Activated T-helper 1 cell treated with anti-CD3 and anti-CD28 coated beads, Interleukin-12 subunit alpha, Interleukin-12 subunit beta, Interleukin-2, Interleukin-4 antibody, amounts not matched to agents 30 ng/mL and 10 ng/mL and 1 ng/mL, durations not matched to agents 14 hours and 24 hours and 36 hours (primary cell): ENCODE results near the gene CDC26. TPM values are rescaled to one million over a fixed set of nuclear protein-coding genes. Genes with fewer than 3 reads are reported as not detected.

Experiments used
- DNase-seq: peaks from one replicate; pipeline ENCODE4 v3.0.0; 2021; ENCODE audit warnings: low spot score
- H3K27ac Mint-ChIP-seq: one replicate; pipeline ENCODE4 v1.8.0; 2021; ENCODE audit warnings: mild to moderate bottlenecking, mixed read lengths
- H3K27me3 Mint-ChIP-seq: one replicate; pipeline ENCODE4 v1.8.0; 2022; ENCODE audit warnings: mild to moderate bottlenecking, moderate library complexity, mixed read lengths; ENCODE audit not compliant: insufficient read depth
- H3K36me3 Mint-ChIP-seq: one replicate; pipeline ENCODE4 v1.8.0; 2021; ENCODE audit warnings: low read depth, mixed read lengths
- H3K4me1 Mint-ChIP-seq: one replicate; pipeline ENCODE4 v1.8.0; 2021; ENCODE audit warnings: low read depth, mixed read lengths
- H3K4me3 Mint-ChIP-seq: one replicate; pipeline ENCODE4 v1.8.0; 2021; ENCODE audit warnings: mild to moderate bottlenecking, moderate library complexity, mixed read lengths
- H3K9me3 Mint-ChIP-seq: one replicate; pipeline ENCODE4 v1.8.0; 2021; ENCODE audit warnings: mixed read lengths
- intact Hi-C: fragments of 100-400 bp; cut with micrococcal nuclease; formaldehyde crosslinking; loops from one replicate; pipeline ENCODE4 v1.15.1; 2024
- total RNA-seq: library from RNA; stranded (reverse); gene quantifications from 2 replicates; pipeline ENCODE4 v1.2.3, GENCODE V29; 2022

CDC26 gene
- total RNA-seq, 1 donor from 2014 or later = 49.9 TPM

GRCh38 chr9:113222482-113222841 is 52.9 kb downstream of the CDC26 start:
- DNase-seq = no peak
- Mint-ChIP-seq H3K9me3 (no peaks in the 10 kb centered on the region), H3K4me1 (peaks cover 59% of the 10 kb centered on the region), H3K27ac (peak overlapping the region; percentile 97), H3K36me3 (peaks cover 11% of the 10 kb centered on the region), H3K27me3 (no peaks in the 10 kb centered on the region), H3K4me3 (peak overlapping the region; percentile 98)
- intact Hi-C loops = loop anchor here (5.0 to 10.0 kb wide), 5 partner anchors 508 to 1732 kb away; partner anchors contain the start of genes ATP6V1G1, INIP, PTBP3 and UGCG

DNA sequence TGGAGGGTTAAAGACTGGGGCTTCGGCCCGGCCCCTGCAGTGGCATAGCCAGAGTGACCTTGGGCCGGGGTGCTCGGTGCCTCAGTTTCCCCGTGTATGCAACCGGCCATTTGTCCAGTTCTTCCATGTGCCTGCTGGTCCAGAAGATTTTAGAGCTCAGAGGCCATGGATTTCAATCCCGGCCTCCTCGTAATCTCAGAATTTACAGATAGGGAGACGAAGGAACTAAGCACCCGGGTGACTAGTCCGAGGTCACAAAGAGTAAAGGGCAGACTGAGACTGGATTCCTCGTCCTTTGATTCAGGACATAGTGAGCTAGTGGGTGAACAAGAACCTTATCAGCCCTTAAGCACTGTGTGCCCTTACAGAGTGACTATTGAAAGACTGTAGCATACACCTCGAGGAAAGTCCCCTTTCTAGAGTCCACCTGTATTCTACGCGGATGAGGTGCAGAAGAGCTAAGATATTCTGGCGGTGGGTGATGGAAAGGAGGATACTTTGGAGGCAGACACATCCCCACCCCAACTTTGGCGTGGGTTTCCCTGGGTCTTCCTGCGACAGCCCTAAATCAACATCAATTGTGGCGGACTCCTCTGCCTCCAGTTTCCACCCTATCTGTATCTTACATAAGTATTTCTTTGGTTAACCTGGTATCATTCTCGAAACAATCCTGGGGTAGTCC is 53.4 kb downstream of the CDC26 start:
- no peaks in the 10 kb centered on the region for H3K9me3 Mint-ChIP-seq
- H3K4me3 Mint-ChIP-seq = peak overlapping the region; percentile 98
- no peak for DNase-seq
- peaks cover 11% of the 10 kb centered on the region for H3K36me3 Mint-ChIP-seq
- peaks cover 59% of the 10 kb centered on the region for H3K4me1 Mint-ChIP-seq
- H3K27me3 Mint-ChIP-seq = no peaks in the 10 kb centered on the region
- peak overlapping the region; percentile 97 for H3K27ac Mint-ChIP-seq
- intact Hi-C loops = loop anchor here (1.0 to 10.0 kb wide), 15 partner anchors 53 to 1737 kb away; partner anchors contain the start of genes ALAD, ATP6V1G1, C9orf43 and CDC26

DNA sequence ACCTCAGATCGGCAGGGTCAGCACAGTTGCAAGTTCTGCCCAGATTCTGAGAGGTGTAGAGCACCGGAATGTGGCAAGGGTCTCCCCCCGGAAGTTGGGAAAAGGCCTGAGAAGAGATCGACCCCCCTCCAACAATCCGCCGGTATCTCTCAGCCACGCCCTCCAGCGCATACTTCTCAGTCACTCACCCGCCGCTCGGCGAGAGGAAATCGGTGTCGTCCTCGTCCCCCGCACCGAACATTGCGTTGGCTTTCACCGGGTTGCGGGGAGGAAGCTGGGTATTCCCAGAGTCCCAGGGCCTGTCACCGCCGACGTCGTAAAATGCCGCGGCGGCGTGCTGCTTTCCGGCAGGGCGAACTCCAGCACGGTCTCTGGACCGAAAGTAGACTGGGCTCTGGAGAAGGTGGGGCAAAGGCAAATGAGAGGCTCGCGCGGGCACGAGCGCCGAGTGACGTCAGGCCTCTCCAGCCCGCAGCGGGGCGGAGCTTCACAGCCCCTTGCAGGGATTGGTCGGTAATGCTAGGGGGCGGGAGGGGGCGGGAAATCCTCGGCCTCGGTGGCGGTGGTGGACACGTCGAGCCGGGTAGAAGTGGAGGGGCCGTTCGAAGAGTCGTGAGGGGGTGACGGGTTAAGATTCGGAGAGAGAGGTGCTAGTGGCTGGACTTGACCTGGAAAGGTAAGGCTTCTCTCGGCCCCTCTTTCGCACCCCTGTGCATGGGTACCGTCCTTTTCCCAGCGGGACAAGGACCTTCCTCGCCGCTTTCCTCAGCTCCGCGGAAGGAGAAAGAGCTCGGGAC is 54.2 kb downstream of the CDC26 start, which contains the start of the genes FKBP15 and SLC31A1:
TSS of gene FKBP15 (minus strand) at position 275 of the 797 bp plus-strand sequence. CDS start at position 241, 34 bp downstream.
TSS of gene SLC31A1 (plus strand) at position 542 of the 797 bp plus-strand sequence. CDS start 34,605 bp downstream, outside the sequence.
- intact Hi-C loops = loop anchor here (1.0 to 10.0 kb wide), 15 partner anchors 54 to 1736 kb away; partner anchors contain the start of genes ALAD, ATP6V1G1, C9orf43 and CDC26
- H3K27me3 Mint-ChIP-seq = no peaks in the 10 kb centered on the region
- peak within 1 kb of the TSS; percentile 98 for H3K4me3 Mint-ChIP-seq
- no peaks in the 10 kb centered on the region for H3K9me3 Mint-ChIP-seq
- H3K27ac Mint-ChIP-seq = peak within 1 kb of the TSS; percentile 97
- H3K4me1 Mint-ChIP-seq = peaks cover 64% of the 10 kb centered on the region
- H3K36me3 Mint-ChIP-seq = peaks cover 15% of the 10 kb centered on the region
- DNase-seq = peak; percentile 96

DNA sequence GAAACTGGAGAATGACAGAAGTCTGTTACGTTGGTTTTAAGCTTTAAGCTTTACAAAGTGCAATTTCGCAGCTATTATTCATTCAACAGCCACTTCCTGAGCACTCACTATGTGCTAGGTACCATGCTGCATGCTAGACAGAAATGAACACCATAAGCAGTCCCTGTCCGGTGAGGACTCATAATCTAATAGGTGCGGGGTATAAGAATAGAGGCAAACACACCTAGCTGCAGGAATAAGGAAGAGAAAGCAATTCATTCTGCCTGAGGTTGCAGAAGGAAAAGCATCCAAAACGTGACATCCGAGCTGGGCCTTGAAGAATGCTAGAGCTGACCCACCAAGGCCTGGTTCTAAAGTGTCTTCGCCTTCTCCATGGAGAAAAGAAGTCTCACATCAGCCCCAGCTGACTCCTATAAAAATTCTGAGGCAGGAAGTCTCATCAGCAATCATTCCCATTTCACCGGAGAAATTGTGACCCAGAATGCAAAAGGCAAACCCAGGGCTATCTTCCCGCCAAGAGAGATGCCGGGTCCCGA is 54.8 kb downstream of the CDC26 start:
- intact Hi-C loops = loop anchor here (1.0 to 10.0 kb wide), 15 partner anchors 55 to 1736 kb away; partner anchors contain the start of genes ALAD, ATP6V1G1, C9orf43 and CDC26
- DNase-seq = no peak
- peak overlapping the region; percentile 98 for H3K4me3 Mint-ChIP-seq
- no peaks in the 10 kb centered on the region for H3K27me3 Mint-ChIP-seq
- no peaks in the 10 kb centered on the region for H3K9me3 Mint-ChIP-seq
- H3K36me3 Mint-ChIP-seq = peaks cover 17% of the 10 kb centered on the region
- peak overlapping the region; percentile 97 for H3K27ac Mint-ChIP-seq
- peaks cover 65% of the 10 kb centered on the region for H3K4me1 Mint-ChIP-seq

DNA sequence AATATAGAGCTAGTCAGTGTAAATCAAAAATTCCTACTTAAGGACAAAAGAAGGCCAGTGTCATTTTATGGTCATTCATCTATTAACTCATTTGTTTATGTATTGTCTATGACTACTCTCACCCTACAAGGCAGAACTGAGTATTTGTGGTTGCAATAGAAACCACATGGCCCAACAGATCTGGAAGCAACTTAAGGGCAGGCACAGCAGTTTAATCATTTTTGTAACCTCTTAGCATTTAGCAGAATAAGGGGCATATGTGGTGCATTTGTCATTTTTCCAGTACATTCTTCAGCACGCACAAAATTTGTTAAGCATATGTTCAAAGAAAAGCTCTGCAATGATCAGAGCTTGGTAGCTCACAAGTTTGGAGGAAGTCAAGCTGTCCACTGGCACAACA is 55.4 kb downstream of the CDC26 start:
- Mint-ChIP-seq H3K9me3 (no peaks in the 10 kb centered on the region), H3K4me3 (peak overlapping the region; percentile 98), H3K27me3 (no peaks in the 10 kb centered on the region), H3K4me1 (peaks cover 67% of the 10 kb centered on the region), H3K36me3 (peaks cover 19% of the 10 kb centered on the region), H3K27ac (peak overlapping the region; percentile 97)
- intact Hi-C loops = loop anchor here (2.0 to 10.0 kb wide), 8 partner anchors 121 to 1735 kb away; partner anchors contain the start of genes ATP6V1G1, ECPAS, INIP and PTBP3
- no peak for DNase-seq

DNA sequence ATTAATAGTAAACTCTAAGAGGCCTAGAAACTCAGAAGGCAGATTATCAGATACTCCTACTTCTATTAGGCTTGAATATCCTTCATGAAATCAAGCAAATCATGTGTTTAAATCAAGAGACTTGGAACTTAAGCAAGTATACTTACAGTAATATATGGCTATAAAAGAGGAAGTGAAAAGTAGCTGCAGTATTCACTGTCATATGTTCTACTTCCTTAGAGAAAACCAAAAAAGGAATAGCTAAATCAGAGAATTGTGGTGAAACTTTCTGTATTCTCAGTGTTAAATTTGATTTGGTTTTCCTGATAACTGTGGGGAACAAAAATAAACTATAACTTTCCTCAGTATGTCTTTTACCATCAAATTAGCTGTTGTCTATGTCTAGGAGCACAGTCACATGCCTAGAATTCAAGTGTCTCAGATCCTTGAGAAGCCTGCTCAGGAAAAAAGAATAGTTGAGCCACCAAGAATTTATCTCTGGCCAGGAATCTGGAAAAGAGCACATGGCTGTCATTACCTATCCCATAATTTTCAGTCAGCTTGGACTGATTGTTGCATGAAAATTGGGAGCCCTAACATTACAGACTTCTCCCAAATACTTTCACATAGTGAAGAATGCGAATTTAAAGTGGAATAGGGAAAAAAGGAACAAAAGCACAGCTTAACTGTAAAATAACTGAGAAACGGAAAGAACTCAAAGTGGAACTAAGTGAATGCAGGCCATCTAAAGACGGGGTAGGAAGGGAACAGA is 56.0 kb downstream of the CDC26 start:
- H3K36me3 Mint-ChIP-seq = peaks cover 19% of the 10 kb centered on the region
- H3K27me3 Mint-ChIP-seq = no peaks in the 10 kb centered on the region
- no peak for DNase-seq
- H3K4me1 Mint-ChIP-seq = peaks cover 65% of the 10 kb centered on the region
- H3K4me3 Mint-ChIP-seq = peak overlapping the region; percentile 98
- no peaks in the 10 kb centered on the region for H3K9me3 Mint-ChIP-seq
- peak overlapping the region; percentile 97 for H3K27ac Mint-ChIP-seq
- intact Hi-C loops = no loop called here

Other genes with a start within 250 kb of the CDC26 start
- 0.16 and 0.32 TPM in 2 replicates for gene ZFP37, start 218.8 kb downstream of the CDC26 start, total RNA-seq
- 6.0 and 6.5 TPM in 2 replicates for gene SLC31A2, start 124.6 kb downstream of the CDC26 start, total RNA-seq
- gene FKBP15, start 54.3 kb downstream of the CDC26 start, total RNA-seq = 34.9 and 35.8 TPM in 2 replicates
- 16.1 and 17.6 TPM in 2 replicates for gene SLC31A1, start 54.0 kb downstream of the CDC26 start, total RNA-seq
- gene PRPF4, start 86 bp upstream of the CDC26 start, total RNA-seq = 59.2 and 60.2 TPM in 2 replicates
- gene RNF183, start 27.8 kb upstream of the CDC26 start, total RNA-seq = not detected in 2 replicates
- gene WDR31, start 64.7 kb upstream of the CDC26 start, total RNA-seq = 1.9 and 2.2 TPM in 2 replicates
- 12.3 and 12.8 TPM in 2 replicates for gene BSPRY, start 74.0 kb upstream of the CDC26 start, total RNA-seq
- gene HDHD3, start 101.4 kb upstream of the CDC26 start, total RNA-seq = 15.7 and 18.5 TPM in 2 replicates
- gene ALAD, start 125.7 kb upstream of the CDC26 start, total RNA-seq = 23.0 and 23.7 TPM in 2 replicates
- gene POLE3, start 135.1 kb upstream of the CDC26 start, total RNA-seq = 90.9 and 95.7 TPM in 2 replicates
- 0.42 and 0.62 TPM in 2 replicates for gene C9orf43, start 135.2 kb upstream of the CDC26 start, total RNA-seq
- 122 and 128 TPM in 2 replicates for gene RGS3, start 188.2 kb upstream of the CDC26 start, total RNA-seq